KMS-11 (cell line): ENCODE measurements around the gene SLC9A4.

ENCODE experiments used
- H2AFZ ChIP-seq: fragments of 200-600 bp; sonication (generic); 2 replicates; pipeline ENCODE4 v1.6.1; 2016; ENCODE audit warnings: antibody characterized with exemption, mixed run types, low read depth
- H3K27ac ChIP-seq: fragments of 200-600 bp; sonication (generic); 2 replicates; pipeline ENCODE4 v1.6.1; 2016; ENCODE audit warnings: mild to moderate bottlenecking, mixed run types
- H3K27me3 ChIP-seq: fragments of 200-600 bp; sonication (generic); 2 replicates; pipeline ENCODE4 v1.6.1; 2017; ENCODE audit warnings: mild to moderate bottlenecking, low read depth, mixed run types, moderate library complexity; ENCODE audit not compliant: insufficient read depth
- H3K36me3 ChIP-seq: fragments of 200-600 bp; sonication (generic); 2 replicates; pipeline ENCODE4 v1.6.1; 2017; ENCODE audit warnings: mild to moderate bottlenecking, mixed run types; ENCODE audit not compliant: insufficient read depth
- H3K4me1 ChIP-seq: fragments of 200-600 bp; sonication (generic); 2 replicates; pipeline ENCODE4 v1.6.1; 2016; ENCODE audit warnings: mild to moderate bottlenecking, low read depth, mixed run types; ENCODE audit not compliant: poor library complexity, severe bottlenecking
- H3K4me2 ChIP-seq: fragments of 200-600 bp; sonication (generic); 2 replicates; pipeline ENCODE4 v1.7.0; 2016; ENCODE audit warnings: mild to moderate bottlenecking, mixed run types
- H3K4me3 ChIP-seq: fragments of 200-600 bp; sonication (generic); IDR thresholded peaks from 2 replicates; pipeline ENCODE4 v1.6.1; 2017; ENCODE audit warnings: low read depth, low read length, mixed read lengths; ENCODE audit not compliant: insufficient read depth
- H3K79me2 ChIP-seq: fragments of 200-600 bp; sonication (generic); 2 replicates; pipeline ENCODE4 v1.6.1; 2016; ENCODE audit warnings: low read depth, mixed run types; ENCODE audit not compliant: insufficient read depth
- H3K9ac ChIP-seq: fragments of 200-600 bp; sonication (generic); 2 replicates; pipeline ENCODE4 v1.6.1; 2016; ENCODE audit warnings: mild to moderate bottlenecking, mixed run types
- H4K20me1 ChIP-seq: fragments of 200-600 bp; sonication (generic); 2 replicates; pipeline ENCODE4 v1.6.1; 2016; ENCODE audit warnings: mild to moderate bottlenecking, mixed run types; ENCODE audit not compliant: insufficient read depth
- TF ChIP-seq, protein P1 (sequence below): fragments of 200-600 bp; sonication (generic); conservative IDR thresholded peaks from 2 replicates; pipeline ENCODE4 v1.6.1; 2017; ENCODE audit warnings: low read depth, mild to moderate bottlenecking, antibody characterized with exemption, low read length, moderate library complexity, mixed read lengths

The SLC9A4 gene

DNA sequence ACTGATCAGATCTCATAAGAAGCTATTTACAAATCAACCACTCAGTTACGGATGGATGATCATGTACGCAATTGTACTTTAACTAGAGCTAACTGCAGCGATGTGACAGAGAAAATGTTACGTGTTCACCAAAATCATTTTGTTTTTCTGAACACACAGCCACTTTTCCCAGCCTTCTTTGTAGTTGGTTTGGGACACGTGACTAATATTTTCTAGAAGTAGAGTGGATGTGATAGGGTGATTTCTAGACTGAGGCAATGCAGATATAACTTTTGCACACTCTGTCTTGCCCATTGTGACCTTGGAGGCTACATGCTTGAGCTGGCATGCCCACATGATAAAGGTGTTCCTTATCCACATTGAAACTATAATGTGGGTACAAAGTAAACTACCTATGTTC, 9.9 kb upstream of the SLC9A4 start:
- H3K4me2 ChIP-seq = no peak overlapping the region
- TF ChIP-seq, protein P1, sequence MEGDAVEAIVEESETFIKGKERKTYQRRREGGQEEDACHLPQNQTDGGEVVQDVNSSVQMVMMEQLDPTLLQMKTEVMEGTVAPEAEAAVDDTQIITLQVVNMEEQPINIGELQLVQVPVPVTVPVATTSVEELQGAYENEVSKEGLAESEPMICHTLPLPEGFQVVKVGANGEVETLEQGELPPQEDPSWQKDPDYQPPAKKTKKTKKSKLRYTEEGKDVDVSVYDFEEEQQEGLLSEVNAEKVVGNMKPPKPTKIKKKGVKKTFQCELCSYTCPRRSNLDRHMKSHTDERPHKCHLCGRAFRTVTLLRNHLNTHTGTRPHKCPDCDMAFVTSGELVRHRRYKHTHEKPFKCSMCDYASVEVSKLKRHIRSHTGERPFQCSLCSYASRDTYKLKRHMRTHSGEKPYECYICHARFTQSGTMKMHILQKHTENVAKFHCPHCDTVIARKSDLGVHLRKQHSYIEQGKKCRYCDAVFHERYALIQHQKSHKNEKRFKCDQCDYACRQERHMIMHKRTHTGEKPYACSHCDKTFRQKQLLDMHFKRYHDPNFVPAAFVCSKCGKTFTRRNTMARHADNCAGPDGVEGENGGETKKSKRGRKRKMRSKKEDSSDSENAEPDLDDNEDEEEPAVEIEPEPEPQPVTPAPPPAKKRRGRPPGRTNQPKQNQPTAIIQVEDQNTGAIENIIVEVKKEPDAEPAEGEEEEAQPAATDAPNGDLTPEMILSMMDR = no peak
- no peak overlapping the region for H3K4me3 ChIP-seq
- no peak overlapping the region for H3K9ac ChIP-seq
- H3K79me2 ChIP-seq = no peaks in the 10 kb centered on the region
- H3K27ac ChIP-seq = no peak overlapping the region
- no peaks in the 10 kb centered on the region for H3K27me3 ChIP-seq
- no peaks in the 10 kb centered on the region for H3K4me1 ChIP-seq
- H3K36me3 ChIP-seq = no peaks in the 10 kb centered on the region
- H4K20me1 ChIP-seq = no peaks in the 10 kb centered on the region
- H2AFZ ChIP-seq = no peak overlapping the region

DNA sequence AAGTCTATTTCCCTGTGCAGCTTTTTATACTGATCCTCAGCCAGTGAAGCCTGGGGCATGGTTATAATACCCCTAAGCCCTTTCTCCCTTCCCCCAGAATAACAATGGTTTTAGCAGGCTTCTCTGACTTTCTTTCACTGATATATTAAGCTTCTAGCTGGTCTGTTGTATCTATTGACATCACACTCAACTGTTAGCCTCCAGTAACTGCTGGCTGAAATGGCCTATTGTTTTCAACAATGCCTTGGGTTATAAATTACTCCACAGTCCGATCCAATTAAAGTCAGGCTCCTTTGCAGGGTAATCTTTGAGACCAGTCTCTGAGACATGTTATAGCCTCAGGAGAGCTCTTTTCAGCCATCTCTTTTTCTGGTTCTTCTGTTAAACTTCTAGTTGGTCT, 2.9 kb upstream of the SLC9A4 start:
- Histone ChIP-seq H3K9ac (no peak overlapping the region), H4K20me1 (no peaks in the 10 kb centered on the region), H3K27ac (no peak overlapping the region), H3K36me3 (no peaks in the 10 kb centered on the region), H3K4me3 (no peak overlapping the region), H3K79me2 (no peaks in the 10 kb centered on the region), H3K4me2 (no peak overlapping the region), H3K27me3 (no peaks in the 10 kb centered on the region), H2AFZ (no peak overlapping the region), H3K4me1 (no peaks in the 10 kb centered on the region)
- TF ChIP-seq, protein P1 = no peak

DNA sequence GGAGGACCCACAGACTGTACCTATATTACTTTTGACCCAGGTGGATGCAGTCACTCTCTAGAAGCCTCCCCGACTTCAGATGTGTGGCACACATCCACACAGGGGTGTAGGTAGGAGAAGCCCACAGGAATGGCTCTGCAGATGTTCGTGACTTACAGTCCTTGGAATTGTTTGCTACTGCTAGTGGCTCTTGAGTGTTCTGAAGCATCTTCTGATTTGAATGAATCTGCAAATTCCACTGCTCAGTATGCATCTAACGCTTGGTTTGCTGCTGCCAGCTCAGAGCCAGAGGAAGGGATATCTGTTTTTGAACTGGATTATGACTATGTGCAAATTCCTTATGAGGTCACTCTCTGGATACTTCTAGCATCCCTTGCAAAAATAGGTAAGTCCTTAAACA, 605 bp downstream of the SLC9A4 start:
- no peak overlapping the region for H3K4me2 ChIP-seq
- H3K36me3 ChIP-seq = no peaks in the 10 kb centered on the region
- no peak overlapping the region for H3K27ac ChIP-seq
- H3K27me3 ChIP-seq = no peaks in the 10 kb centered on the region
- TF ChIP-seq, protein P1 = no peak
- no peaks in the 10 kb centered on the region for H3K4me1 ChIP-seq
- H4K20me1 ChIP-seq = no peaks in the 10 kb centered on the region
- H3K79me2 ChIP-seq = no peaks in the 10 kb centered on the region
- no peak overlapping the region for H3K4me3 ChIP-seq
- no peak overlapping the region for H2AFZ ChIP-seq
- no peak overlapping the region for H3K9ac ChIP-seq

DNA sequence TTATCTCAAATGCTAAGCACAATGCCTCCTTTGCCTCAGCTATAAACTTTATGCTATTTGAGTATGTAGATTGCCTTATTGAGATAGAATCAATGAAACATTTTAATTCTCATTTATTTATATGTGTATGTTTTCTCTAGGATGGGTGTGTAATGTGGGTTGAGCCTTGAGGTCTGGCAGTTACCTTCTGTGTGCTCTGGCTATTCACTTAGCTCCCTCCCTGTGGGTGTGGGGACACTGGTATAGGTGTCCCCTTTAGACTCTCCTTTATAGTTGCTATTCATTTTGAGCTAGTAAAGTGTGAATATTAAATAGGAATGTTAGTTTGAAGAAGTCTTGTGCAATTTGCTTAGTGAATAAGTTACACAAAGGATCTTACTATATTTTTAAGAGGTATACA, 1.8 kb downstream of the SLC9A4 start:
- Histone ChIP-seq H3K79me2 (no peaks in the 10 kb centered on the region), H3K9ac (no peak overlapping the region), H3K4me2 (no peak overlapping the region), H3K36me3 (no peaks in the 10 kb centered on the region), H4K20me1 (no peaks in the 10 kb centered on the region), H3K27ac (no peak overlapping the region), H2AFZ (no peak overlapping the region), H3K27me3 (no peaks in the 10 kb centered on the region), H3K4me1 (no peaks in the 10 kb centered on the region), H3K4me3 (no peak overlapping the region)
- TF ChIP-seq, protein P1 = no peak
